GM18499 (cell line): Measurements from ENCODE around the gene RBM34.
A peak's percentile ranks its signal among the peaks of the same experiment; 100 is the strongest.

Experiments used
- ATAC-seq: cut with Tn5 transposase; IDR thresholded peaks from one replicate; pipeline ENCODE4 v1.9.1; 2021; ENCODE audit warnings: moderate number of reproducible peaks; ENCODE audit not compliant: insufficient read depth, unreplicated experiment

RBM34 gene

DNA sequence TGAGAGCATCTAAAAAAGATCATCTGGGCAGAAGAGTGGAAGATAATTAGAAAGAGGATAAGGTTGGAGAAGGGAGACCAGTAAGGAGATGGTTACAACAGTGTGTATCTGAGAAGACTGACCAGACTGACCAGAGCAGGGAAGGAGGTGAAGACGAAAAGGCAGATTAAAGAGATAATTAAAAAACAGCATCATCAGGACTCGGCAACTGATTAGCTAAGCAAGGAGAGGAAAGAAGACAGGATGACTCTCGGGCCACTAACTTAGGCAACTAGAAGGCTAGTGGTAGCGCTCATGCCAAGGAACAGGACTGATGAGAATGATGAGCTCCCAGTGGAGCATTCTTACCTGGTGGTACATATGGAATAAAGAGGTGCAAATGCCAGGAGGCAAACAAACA is 3.9 kb downstream of the RBM34 start:
- ATAC-seq = no peak

DNA sequence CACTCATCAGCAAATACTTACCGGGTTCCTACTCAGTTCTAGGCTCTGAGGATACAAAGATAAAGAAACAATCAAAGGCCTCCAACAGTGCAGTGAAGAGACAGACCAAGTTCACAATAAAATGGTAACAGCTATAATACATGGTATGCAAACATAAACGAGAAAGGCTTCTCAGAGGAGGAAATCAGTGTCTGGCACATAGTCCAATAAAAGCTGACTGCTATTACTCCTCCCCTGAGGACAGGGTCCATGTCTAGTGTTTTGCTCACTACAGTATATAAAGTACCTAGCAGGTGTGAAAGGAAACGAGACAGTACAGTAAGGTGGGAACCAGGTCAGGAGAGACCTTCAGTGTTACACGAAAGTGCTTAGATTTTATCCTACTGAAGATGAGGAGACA is 4.3 kb downstream of the RBM34 start:
- ATAC-seq = no peak

DNA sequence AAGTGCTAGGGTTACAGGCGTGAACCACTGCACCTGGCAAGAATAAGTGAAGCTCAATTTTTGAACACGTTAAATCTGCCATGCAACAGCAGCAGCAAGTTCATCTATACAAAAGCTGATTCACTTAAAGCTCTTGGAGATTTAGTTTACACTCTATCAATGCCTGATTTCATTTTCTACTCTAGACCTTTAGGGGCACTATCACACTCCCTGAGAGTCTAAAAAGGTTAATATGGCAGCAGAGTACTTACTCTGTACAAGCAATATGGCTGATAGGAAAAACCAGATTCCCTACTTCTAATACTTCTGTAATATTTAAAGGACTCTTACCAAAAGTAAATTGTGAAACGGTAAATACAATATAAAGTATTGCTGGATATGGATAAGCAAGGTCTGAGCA is 4.8 kb downstream of the RBM34 start:
- ATAC-seq = no peak

DNA sequence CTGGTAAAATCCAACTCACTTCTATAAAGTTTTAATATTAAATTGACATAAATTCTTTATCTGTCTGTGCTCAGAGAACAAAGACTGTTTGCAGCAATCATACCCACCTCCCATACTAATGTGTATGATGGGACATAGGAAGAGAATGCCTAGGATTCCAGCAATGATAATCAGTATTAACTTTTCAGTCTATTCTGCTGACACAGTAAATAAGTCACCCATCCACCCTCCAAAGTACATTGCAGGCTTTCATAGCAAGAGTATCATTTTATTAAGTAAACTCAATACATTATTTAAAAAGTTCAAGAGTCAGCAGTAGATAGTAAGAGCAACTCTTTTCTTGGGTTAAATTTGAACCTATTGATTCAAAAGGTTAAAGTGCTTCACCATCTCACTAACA is 8.8 kb downstream of the RBM34 start:
- no peak for ATAC-seq

DNA sequence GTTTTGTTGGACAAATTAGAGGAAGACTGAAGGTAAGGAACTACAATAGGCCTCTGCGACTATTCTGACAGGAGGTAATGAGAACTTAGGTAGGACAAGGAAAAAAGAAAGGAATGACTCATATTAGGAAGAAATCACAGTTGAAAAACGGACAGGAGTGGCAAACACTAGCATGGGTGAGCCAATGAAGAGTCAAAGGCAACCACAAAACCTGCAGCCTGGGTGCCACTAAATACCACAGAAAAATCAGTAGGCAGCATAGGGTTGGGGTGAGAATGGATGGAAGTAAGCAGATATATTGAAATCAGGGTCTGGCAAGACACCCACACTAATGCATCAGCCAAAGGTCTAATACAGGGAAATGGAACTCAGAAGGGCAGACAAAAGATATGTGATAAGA is 10.0 kb downstream of the RBM34 start:
- no peak for ATAC-seq

DNA sequence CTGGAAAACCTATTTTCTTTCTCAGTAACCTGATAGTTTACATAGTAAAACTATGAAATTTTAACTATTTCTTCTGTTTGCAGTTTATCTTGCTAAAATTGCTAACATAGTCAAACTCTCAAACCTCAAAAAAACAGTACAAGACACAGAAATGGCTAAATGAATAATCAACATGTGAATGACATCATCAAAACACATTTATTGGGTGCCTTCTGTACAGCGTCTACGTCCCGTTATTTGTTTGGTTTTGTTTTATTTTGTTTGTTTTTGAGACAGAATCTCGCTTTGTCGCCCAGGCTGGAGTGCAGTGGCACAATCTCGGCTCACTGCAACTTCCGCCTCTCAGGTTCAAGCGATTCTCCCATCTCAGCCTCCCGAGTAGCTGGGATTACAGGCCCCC is 11.2 kb downstream of the RBM34 start:
- no peak for ATAC-seq

DNA sequence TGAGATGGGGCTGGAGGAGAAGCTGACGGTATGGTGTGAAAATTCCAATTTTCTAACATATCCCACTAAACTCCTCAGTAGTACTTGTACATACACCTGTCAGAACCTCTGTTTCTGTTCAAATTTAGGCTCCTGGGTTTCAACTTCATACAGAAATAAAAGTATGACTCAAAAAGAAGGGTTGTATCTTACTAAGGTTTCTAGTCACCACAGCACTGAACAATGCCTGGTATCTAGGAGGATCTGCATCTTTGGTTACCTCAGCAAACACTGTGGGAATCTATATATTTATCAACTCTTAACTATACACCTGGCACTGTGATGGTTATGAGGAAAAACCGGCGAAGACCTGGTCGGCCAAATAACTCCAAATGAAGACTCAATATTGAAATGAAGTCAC is 13.8 kb downstream of the RBM34 start:
- no peak for ATAC-seq

DNA sequence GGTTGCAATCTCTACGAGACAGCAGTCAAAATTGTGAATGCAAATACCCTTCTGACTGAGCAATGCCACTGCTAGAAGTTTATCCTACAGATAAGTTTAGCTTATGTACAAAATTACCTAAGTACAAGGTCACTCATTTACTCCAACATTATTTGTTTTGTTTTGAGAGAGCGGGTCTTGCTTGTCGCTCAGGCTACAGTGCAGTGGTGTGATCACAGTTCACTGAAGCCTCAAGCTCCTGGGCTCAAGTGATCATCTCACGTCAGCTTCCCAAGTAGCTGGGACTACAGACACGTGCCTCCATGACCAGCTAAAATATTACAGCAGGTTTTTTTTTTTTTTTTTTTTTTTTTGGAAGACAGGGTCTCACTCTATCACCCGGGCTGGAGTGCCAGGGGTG is 15.4 kb downstream of the RBM34 start:
- ATAC-seq = no peak

DNA sequence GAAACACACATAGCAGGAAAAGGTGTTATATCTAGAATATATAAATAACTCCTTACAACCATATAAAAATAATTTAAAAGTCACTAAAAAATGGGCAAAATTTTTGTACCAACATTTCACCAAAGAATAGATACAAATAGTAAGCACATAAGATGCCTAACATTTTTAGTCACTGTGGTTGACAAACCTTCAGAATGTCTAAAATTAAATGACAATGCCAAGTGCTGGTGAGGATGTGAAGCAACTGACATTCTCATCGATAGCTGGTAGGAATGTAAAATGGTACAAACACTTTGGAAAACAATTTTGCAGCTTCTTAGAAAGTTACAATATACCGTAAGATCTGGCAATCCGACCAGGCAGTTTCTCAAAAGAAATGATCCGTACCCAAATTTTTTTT is 18.1 kb downstream of the RBM34 start:
- ATAC-seq = no peak

DNA sequence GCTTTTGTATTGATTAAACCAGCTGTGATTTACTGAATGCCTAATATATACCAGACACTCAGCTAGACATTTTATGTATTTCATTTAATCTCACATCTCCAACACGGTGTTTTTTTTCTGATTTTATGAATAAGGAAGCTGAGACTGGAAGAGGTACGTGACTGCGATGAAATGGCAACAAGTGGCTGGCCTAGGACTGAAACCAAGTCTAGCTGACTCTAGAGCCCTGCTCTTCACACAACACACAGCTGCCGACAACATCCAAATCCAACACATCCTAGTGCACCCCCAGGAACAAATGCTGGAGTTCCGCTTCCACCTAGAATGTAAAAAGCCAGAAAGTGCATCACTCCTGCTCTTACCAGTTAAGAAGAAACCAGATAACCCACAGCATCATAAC is 21.7 kb downstream of the RBM34 start:
- no peak for ATAC-seq

DNA sequence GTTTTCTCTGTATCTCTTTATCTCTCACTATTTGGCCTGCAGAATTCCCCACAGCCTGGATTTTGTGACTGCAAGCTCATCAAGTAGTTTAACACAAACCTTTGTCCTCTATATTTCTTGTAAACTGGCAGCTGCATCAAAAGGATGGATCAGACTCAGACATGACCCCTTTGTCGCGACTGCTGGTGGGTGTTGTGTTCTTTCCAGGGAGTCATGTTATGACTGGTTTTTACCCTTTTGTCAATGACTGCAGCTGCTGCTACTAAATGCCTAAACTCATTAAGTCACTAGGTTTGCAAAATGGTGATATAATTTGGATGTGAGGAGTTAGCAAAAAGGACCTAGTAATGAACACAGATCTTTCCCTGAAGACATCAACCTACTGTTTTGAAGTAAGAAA is 22.2 kb downstream of the RBM34 start:
- ATAC-seq = no peak

DNA sequence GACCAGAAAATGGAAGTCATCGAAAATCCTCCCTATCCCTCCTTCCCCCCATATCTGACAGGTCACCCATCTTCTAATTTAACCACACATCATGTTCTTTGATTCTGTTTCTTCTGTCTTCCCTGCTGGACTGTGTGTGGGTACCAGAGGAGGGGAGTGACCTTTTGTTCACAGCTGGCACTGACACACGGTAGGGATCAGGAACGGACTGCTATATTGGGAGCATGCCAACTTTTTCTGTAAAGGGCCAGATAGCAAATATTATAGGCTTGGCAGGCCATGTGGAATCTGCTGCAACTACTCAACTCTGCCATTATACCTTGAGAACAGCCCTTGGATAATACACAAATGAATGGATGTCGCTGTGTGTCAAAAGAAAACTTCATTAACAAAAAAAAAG is 24.9 kb downstream of the RBM34 start:
- ATAC-seq = no peak

DNA sequence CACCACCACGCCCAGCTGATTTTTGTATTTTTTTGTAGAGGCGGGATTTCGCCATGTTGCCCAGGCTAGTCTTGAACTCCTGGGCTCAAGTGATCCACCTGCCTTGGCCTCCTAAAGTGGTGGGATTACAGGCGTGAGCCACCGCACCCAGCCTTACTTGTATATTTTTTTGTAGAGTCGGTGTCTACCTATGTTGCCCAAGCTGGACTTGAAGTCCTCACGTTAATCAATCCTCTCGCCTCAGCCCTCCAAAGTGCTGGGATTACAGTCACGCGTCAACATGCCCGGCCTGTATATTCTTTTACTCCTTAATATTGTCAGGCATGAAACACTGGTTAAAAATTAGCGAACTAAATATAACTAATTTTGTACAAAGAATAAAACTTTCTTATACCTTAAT is 26.9 kb downstream of the RBM34 start:
- ATAC-seq = no peak

DNA sequence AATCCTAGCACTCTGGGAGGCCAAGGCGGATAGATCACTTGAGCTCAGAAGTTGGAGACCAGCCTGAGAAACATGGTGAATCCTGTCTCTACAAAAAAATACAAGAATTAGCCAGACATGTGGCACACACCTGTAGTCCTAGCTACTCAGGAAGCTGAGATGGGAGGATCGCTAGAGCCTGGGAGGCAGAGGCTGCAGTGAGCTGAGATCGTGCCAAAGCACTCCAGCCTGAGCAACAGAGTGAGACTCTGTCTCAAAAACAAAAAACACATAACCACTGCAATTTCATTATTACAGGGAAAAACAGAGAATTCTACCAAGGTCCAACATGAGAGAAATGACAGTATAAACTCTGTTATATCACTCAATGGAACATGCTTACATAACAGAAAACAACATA is 28.0 kb downstream of the RBM34 start:
- no peak for ATAC-seq

DNA sequence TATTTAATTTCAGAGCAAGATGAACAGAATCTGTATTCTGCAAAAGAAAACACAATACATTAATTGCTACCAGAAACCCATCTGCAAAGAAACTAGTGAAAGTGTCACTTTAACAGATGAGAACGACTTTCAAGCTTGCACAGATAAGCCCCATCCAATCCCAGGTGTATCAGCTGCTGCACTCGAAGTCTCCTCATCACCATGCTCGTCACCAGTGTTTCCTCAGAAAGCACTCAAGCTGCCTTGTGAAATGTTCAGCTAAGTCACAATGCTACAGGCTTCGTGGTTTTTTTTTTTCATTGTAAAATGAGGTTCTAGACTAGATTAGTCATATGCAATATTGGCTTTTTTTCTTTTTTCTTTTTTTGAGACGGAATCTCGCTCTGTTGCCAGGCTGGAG is 29.1 kb downstream of the RBM34 start:
- ATAC-seq = no peak

DNA sequence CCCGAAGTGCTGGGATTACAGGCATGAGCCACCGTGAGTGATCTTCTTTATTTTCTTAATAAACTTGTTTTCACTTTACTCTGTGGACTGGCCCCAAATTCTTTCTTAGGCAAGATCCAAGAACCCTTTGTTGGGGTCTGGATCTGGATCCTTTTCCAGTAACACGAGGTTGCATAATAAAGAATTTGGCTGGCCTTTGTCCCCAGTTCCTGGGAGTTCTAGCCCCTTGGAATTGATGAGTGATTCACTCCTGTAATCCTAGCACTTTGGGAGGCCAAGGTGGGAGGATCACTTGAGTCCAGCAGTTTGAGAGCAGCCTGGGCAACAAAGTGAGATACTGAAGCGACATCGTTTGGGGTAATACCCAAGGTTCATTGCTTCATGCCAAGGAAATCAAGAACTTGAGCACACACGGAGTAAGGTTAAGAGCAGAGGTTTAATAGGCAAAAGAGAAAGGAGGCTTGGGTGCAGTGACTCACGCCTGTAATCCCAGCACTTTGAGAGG is 30.2 kb downstream of the RBM34 start:
- ATAC-seq = no peak

DNA sequence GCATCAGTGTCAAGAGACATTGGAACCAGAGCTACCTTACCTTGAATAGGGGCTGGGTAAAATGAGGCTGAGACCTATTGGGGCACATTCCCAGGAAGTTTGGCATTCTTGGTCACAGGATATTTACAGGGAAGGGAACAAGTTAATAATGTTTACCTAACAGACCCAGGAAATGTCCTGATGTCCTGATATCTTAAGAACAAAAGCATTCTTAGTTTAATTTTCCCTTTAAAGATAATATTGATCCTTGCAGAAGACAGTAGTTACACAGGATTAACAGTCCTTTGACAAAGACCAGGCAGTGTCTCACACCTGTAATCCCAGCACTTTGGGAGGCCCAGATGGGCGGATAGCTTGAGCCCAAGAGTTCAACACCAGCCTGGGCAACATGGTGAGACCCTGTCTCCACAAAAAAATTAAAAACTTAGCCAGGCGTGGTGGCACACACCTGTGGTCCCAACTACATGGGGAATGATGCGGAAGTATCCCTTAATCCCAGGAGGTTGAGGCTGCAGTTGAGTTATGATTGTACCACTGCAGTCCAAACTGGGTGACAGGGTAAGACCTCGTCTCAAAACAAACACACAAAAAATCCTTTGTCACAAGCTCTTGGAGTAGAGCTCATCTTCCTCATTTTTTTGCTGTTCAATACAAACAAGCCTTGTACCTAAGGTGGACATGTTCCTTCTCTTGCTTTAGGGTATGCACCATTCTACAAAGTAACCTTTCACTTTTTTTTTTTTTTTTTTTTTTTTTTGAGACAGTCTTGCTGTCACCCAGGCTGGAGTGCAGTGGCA is 31.1 kb downstream of the RBM34 start:
- ATAC-seq = no peak

DNA sequence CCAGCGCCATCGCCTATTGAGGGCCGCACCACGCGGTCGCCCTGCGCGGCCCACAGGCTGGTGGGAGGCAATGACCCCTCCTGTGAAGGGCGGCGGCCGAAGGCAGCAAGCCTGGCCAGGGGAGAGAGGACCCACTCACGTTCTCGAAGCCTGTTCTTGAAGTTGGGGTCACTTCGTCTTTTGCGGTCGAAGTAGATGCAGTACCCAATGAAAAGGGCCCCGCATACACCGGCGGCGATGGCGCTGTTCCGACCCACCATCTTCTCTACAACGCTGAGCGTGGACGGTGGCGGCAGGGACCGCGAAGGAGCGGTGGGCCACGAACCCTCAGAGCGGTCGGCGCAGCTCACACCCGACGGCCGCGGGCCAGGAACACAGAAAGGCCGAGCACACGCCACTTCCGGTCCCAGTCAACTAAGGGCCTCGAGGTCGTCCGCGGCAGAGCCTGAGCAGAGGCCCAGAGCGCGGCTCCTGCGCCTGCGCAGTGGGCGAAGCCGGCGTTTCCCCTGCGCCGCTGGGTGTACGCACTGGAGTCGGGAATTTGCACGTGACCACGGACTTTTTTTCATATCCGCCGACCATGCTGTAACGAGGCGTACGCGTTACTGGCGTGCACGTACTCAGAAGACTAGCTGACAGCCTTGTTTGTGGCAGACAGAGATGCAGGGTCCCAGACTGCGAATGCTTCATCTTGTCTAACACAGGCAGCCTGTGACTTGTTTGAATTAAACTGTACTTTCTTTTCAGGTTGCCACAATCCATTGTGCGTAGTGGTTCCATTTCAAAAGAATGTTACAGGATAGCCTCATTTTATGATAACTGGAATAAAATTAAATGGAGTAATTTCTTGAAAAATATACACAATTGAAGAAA is 32.4 kb downstream of the RBM34 start, which contains the start of gene TOMM20:
Gene TOMM20 (minus strand): TSS at position 382 of the 873 bp plus-strand sequence. CDS start 122 bp downstream, at position 260.
- ATAC-seq = peak; percentile 85

DNA sequence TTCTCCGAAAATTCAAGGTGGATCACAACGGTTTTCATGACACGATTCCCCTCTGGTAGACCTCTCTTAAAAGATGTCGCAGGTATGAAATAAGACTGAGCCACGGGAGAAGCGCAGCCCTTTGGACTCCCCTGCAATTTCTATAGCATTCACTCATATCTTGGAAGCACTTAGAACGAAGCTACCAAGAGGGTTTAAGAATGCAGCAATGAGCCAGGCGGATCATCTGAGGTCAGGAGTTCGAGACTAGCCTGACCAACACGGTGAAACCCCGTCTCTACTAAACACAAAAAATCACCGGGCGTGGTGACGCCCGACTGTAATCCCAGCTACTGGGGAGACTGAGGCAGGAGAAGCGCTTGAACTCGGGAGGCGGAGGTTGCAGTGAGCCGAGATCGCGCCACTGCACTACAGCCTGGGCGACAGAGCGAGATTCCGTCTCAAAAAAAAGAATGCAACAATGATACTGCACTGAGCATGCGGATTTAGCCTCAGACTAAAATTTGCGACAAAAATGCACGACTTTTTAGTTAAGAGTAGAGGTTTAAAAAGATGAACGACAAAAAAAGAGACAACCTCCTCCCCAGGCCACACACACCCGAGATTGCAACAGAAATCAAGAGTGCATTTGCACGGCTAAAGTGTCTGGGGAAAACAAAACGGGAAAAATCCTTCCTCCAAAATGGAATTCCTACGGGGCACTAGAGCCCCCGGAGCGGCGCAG is 33.2 kb downstream of the RBM34 start:
- no peak for ATAC-seq

DNA sequence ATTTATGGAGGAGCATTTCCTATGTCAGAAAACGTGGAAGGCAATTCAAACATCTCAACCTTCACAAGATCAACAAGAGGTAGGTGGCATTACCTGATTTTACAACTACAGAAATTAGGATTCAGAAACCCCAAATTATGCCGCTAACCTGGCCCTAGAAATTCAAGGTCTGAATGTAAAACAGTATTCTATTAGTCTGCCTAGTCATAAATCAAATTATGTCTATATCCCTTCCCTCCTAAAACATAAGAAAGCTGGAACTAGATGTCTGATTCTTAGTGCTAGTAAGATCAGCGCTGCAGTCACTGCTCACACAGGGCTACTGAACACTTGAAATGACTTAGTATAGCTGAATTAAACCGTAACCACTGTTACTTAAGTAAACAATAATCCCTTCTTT is 33.8 kb downstream of the RBM34 start:
- no peak for ATAC-seq

DNA sequence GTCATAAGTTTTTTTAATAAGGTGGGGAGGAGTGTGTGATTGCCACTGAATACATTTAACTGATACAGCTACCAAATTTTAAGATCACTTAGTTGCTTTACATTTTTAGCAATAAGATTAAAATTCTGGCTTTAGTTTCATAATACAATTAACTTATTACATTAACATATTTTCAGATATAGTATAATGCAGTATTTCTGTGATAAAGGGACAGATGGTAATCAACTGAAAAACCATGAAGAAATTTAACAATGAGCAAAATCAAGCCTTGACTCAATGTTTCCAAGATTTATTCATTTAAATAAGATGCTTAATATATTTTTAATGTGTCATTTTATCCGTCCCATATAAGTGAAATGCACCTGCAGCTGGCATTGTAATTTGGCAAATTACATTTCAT is 36.4 kb downstream of the RBM34 start:
- no peak for ATAC-seq
